ENCODE data around the gene ETV6.

Gene ETV6

GRCh38 chr12:11769723-11770514, 120.4 kb downstream of the ETV6 start:
- H3K79me2 ChIP-seq (ENCODE audit: control insufficient read depth, insufficient read depth, low read length) = no peaks in the 10 kb centered on the region
- no peak overlapping the region for H3K18ac ChIP-seq (ENCODE audit: low read length)
- no peak overlapping the region for H3K23ac ChIP-seq (ENCODE audit: low read length)
- no peaks in the 10 kb centered on the region for H3K36me3 ChIP-seq (ENCODE audit: control insufficient read depth, insufficient read depth, low read length)
- H2AK5ac ChIP-seq (ENCODE audit: low read length) = no peak overlapping the region
- DNase-seq = no peak
- H4K8ac ChIP-seq (ENCODE audit: low read depth, low read length) = no peak overlapping the region
- H2BK15ac ChIP-seq (replicated peaks; ENCODE audit: low read depth) = no peak overlapping the region
- H3K27me3 ChIP-seq (ENCODE audit: insufficient read depth, low read length, poor library complexity) = no peaks in the 10 kb centered on the region
- H3K56ac ChIP-seq (ENCODE audit: low read length) = no peak overlapping the region
- H4K5ac ChIP-seq (ENCODE audit: low read length) = no peak overlapping the region
- peaks cover 3% of the 10 kb centered on the region for H3K4me1 ChIP-seq (ENCODE audit: control insufficient read depth, low read depth, low read length)
- H3K4ac ChIP-seq (ENCODE audit: low read depth, low read length) = no peak overlapping the region
- no peak overlapping the region for H3K9ac ChIP-seq (ENCODE audit: low read length)
- WGBS (ENCODE audit: extremely low coverage, insufficient coverage, low lambda C conversion rate) = no CpG with 5 or more reads among the region's 12 CpGs
- H3K79me1 ChIP-seq (ENCODE audit: low read length) = no peaks in the 10 kb centered on the region
- H3K4me2 ChIP-seq (ENCODE audit: low read length) = no peak overlapping the region
- no peak overlapping the region for H3K4me3 ChIP-seq (ENCODE audit: low read length)
- H2BK5ac ChIP-seq (ENCODE audit: low read length) = no peak overlapping the region
- H3K27ac ChIP-seq (ENCODE audit: low read depth, low read length) = no peak overlapping the region
- H2BK120ac ChIP-seq (ENCODE audit: low read depth, low read length) = no peak overlapping the region

- Histone ChIP-seq H3K27me3 (ENCODE audit: insufficient read depth, low read length, poor library complexity) (no peaks in the 10 kb centered on the region), H4K8ac (ENCODE audit: low read depth, low read length) (no peak overlapping the region), H3K79me2 (ENCODE audit: control insufficient read depth, insufficient read depth, low read length) (no peaks in the 10 kb centered on the region), H3K36me3 (ENCODE audit: control insufficient read depth, insufficient read depth, low read length) (no peaks in the 10 kb centered on the region), H2BK120ac (ENCODE audit: low read depth, low read length) (no peak overlapping the region), H3K79me1 (ENCODE audit: low read length) (no peaks in the 10 kb centered on the region), H3K27ac (ENCODE audit: low read depth, low read length) (no peak overlapping the region), H3K56ac (ENCODE audit: low read length) (no peak overlapping the region), H3K18ac (ENCODE audit: low read length) (no peak overlapping the region), H2AK5ac (ENCODE audit: low read length) (no peak overlapping the region), H3K4ac (ENCODE audit: low read depth, low read length) (no peak overlapping the region), H2BK5ac (ENCODE audit: low read length) (no peak overlapping the region), H3K4me1 (ENCODE audit: control insufficient read depth, low read depth, low read length) (no peaks in the 10 kb centered on the region), H2BK15ac (replicated peaks; ENCODE audit: low read depth) (no peak overlapping the region), H4K5ac (ENCODE audit: low read length) (no peak overlapping the region), H3K4me2 (ENCODE audit: low read length) (no peak overlapping the region), H3K4me3 (ENCODE audit: low read length) (no peak overlapping the region), H3K23ac (ENCODE audit: low read length) (no peak overlapping the region), H3K9ac (ENCODE audit: low read length) (no peak overlapping the region)
- DNase-seq = peak; percentile 72
- no CpG with 5 or more reads among the region's 3 CpGs for WGBS (ENCODE audit: extremely low coverage, insufficient coverage, low lambda C conversion rate)
These were observed 121.9 kb downstream of the ETV6 start for GRCh38 chr12:11771356-11771755.

- Histone ChIP-seq H3K23ac (ENCODE audit: low read length) (no peak overlapping the region), H3K4me1 (ENCODE audit: control insufficient read depth, low read depth, low read length) (no peaks in the 10 kb centered on the region), H3K79me2 (ENCODE audit: control insufficient read depth, insufficient read depth, low read length) (no peaks in the 10 kb centered on the region), H3K4me2 (ENCODE audit: low read length) (no peak overlapping the region), H3K36me3 (ENCODE audit: control insufficient read depth, insufficient read depth, low read length) (no peaks in the 10 kb centered on the region), H2BK120ac (ENCODE audit: low read depth, low read length) (no peak overlapping the region), H3K4ac (ENCODE audit: low read depth, low read length) (no peak overlapping the region), H2BK15ac (replicated peaks; ENCODE audit: low read depth) (no peak overlapping the region), H3K18ac (ENCODE audit: low read length) (no peak overlapping the region), H3K27me3 (ENCODE audit: insufficient read depth, low read length, poor library complexity) (no peaks in the 10 kb centered on the region), H2AK5ac (ENCODE audit: low read length) (no peak overlapping the region), H4K8ac (ENCODE audit: low read depth, low read length) (no peak overlapping the region), H3K56ac (ENCODE audit: low read length) (no peak overlapping the region), H2BK5ac (ENCODE audit: low read length) (no peak overlapping the region), H3K9ac (ENCODE audit: low read length) (no peak overlapping the region), H3K4me3 (ENCODE audit: low read length) (no peak overlapping the region), H3K79me1 (ENCODE audit: low read length) (no peaks in the 10 kb centered on the region), H4K5ac (ENCODE audit: low read length) (no peak overlapping the region), H3K27ac (ENCODE audit: low read depth, low read length) (no peak overlapping the region)
- whole genome bisulfite sequencing (ENCODE audit: extremely low coverage, insufficient coverage, low lambda C conversion rate) = no CpG with 5 or more reads among the region's 3 CpGs
- no peak for DNase-seq
These were observed 122.5 kb downstream of the ETV6 start for GRCh38 chr12:11771895-11772502.

GRCh38 chr12:11773889-11774677, 124.6 kb downstream of the ETV6 start:
- Histone ChIP-seq H2AK5ac (ENCODE audit: low read length) (no peak overlapping the region), H4K5ac (ENCODE audit: low read length) (no peak overlapping the region), H3K79me2 (ENCODE audit: control insufficient read depth, insufficient read depth, low read length) (no peaks in the 10 kb centered on the region), H3K18ac (ENCODE audit: low read length) (no peak overlapping the region), H3K9ac (ENCODE audit: low read length) (no peak overlapping the region), H3K27ac (ENCODE audit: low read depth, low read length) (no peak overlapping the region), H4K8ac (ENCODE audit: low read depth, low read length) (no peak overlapping the region), H3K4me2 (ENCODE audit: low read length) (no peak overlapping the region), H3K4ac (ENCODE audit: low read depth, low read length) (no peak overlapping the region), H3K23ac (ENCODE audit: low read length) (no peak overlapping the region), H2BK15ac (replicated peaks; ENCODE audit: low read depth) (no peak overlapping the region), H3K4me1 (ENCODE audit: control insufficient read depth, low read depth, low read length) (no peaks in the 10 kb centered on the region), H3K4me3 (ENCODE audit: low read length) (no peak overlapping the region), H2BK5ac (ENCODE audit: low read length) (no peak overlapping the region), H3K36me3 (ENCODE audit: control insufficient read depth, insufficient read depth, low read length) (no peaks in the 10 kb centered on the region), H2BK120ac (ENCODE audit: low read depth, low read length) (no peak overlapping the region), H3K79me1 (ENCODE audit: low read length) (no peaks in the 10 kb centered on the region), H3K56ac (ENCODE audit: low read length) (no peak overlapping the region), H3K27me3 (ENCODE audit: insufficient read depth, low read length, poor library complexity) (no peaks in the 10 kb centered on the region)
- DNase-seq = no peak
- no CpG with 5 or more reads among the region's 10 CpGs for WGBS (ENCODE audit: extremely low coverage, insufficient coverage, low lambda C conversion rate)

- no CpG with 5 or more reads among the region's 6 CpGs for WGBS (ENCODE audit: extremely low coverage, insufficient coverage, low lambda C conversion rate)
These were observed 125.3 kb downstream of the ETV6 start for GRCh38 chr12:11774821-11775220.

More at GRCh38 chr12:11774821-11775220, 125.3 kb downstream of the ETV6 start:
- Histone ChIP-seq H3K18ac (ENCODE audit: low read length) (no peak overlapping the region), H4K8ac (ENCODE audit: low read depth, low read length) (no peak overlapping the region), H2BK5ac (ENCODE audit: low read length) (no peak overlapping the region), H3K79me1 (ENCODE audit: low read length) (no peaks in the 10 kb centered on the region), H3K23ac (ENCODE audit: low read length) (no peak overlapping the region), H3K36me3 (ENCODE audit: control insufficient read depth, insufficient read depth, low read length) (no peaks in the 10 kb centered on the region), H3K27ac (ENCODE audit: low read depth, low read length) (no peak overlapping the region), H3K4me2 (ENCODE audit: low read length) (no peak overlapping the region), H3K4ac (ENCODE audit: low read depth, low read length) (no peak overlapping the region), H3K4me1 (ENCODE audit: control insufficient read depth, low read depth, low read length) (no peaks in the 10 kb centered on the region), H2BK120ac (ENCODE audit: low read depth, low read length) (no peak overlapping the region), H3K9ac (ENCODE audit: low read length) (no peak overlapping the region), H4K5ac (ENCODE audit: low read length) (no peak overlapping the region), H2AK5ac (ENCODE audit: low read length) (no peak overlapping the region), H3K4me3 (ENCODE audit: low read length) (no peak overlapping the region), H3K79me2 (ENCODE audit: control insufficient read depth, insufficient read depth, low read length) (no peaks in the 10 kb centered on the region), H2BK15ac (replicated peaks; ENCODE audit: low read depth) (no peak overlapping the region), H3K27me3 (ENCODE audit: insufficient read depth, low read length, poor library complexity) (no peaks in the 10 kb centered on the region), H3K56ac (ENCODE audit: low read length) (no peak overlapping the region)
- no peak for DNase-seq

Measured in mesendoderm (in vitro differentiated cells).